GM18951 (cell line): ENCODE measurements around the gene STIMATE.

Experiments used
- POLR2A ChIP-seq: IDR thresholded peaks from 4 replicates; pipeline ENCODE4 v1.6.1; 2011; ENCODE audit warnings: mild to moderate bottlenecking; ENCODE audit not compliant: insufficient read length, insufficient read depth; ENCODE audit errors: extremely low read depth
- in situ Hi-C: fragments of 300-500 bp; cut with MboI; formaldehyde crosslinking; loops from one replicate; pipeline ENCODE4 v1.12.0; 2022; ENCODE audit warnings: low sequenced_read_pairs, mixed read lengths, inconsistent platforms; ENCODE audit not compliant: unreplicated experiment

The STIMATE gene

GRCh38 chr3:52847726-52848125 is 49.6 kb downstream of the STIMATE start:
- TF ChIP-seq POLR2A: no peak
- in situ Hi-C loops: no loop called here

- TF ChIP-seq POLR2A: no peak
- in situ Hi-C loops: no loop called here
Observed at GRCh38 chr3:52847241-52847640, 50.1 kb downstream of the STIMATE start.

GRCh38 chr3:52846432-52846965 is 50.8 kb downstream of the STIMATE start:
- in situ Hi-C loops: no loop called here
- TF ChIP-seq POLR2A: no peak

- no peak for TF ChIP-seq POLR2A
- in situ Hi-C loops: no loop called here
Observed at GRCh38 chr3:52845691-52846431, 51.5 kb downstream of the STIMATE start.

- in situ Hi-C loops: no loop called here
- no peak for TF ChIP-seq POLR2A
Observed at GRCh38 chr3:52845157-52845556, 52.2 kb downstream of the STIMATE start.

- no peak for TF ChIP-seq POLR2A
- in situ Hi-C loops: no loop called here
Observed at GRCh38 chr3:52844290-52844975, 52.9 kb downstream of the STIMATE start.

GRCh38 chr3:52843881-52844280 is 53.5 kb downstream of the STIMATE start:
- in situ Hi-C loops: no loop called here
- TF ChIP-seq POLR2A: no peak

- no peak for TF ChIP-seq POLR2A
- in situ Hi-C loops: no loop called here
Observed at GRCh38 chr3:52843108-52843865, 54.1 kb downstream of the STIMATE start.

- in situ Hi-C loops: no loop called here
- TF ChIP-seq POLR2A: no peak
Observed at GRCh38 chr3:52842424-52842823, 54.9 kb downstream of the STIMATE start.

GRCh38 chr3:52841981-52842340 is 55.4 kb downstream of the STIMATE start:
- no peak for TF ChIP-seq POLR2A
- in situ Hi-C loops: no loop called here

GRCh38 chr3:52841211-52841980 is 56.0 kb downstream of the STIMATE start:
- TF ChIP-seq POLR2A: no peak
- in situ Hi-C loops: no loop called here

GRCh38 chr3:52839892-52840545 is 57.3 kb downstream of the STIMATE start:
- in situ Hi-C loops: no loop called here

GRCh38 chr3:52839268-52839575 is 58.1 kb downstream of the STIMATE start:
- no peak for TF ChIP-seq POLR2A

More at GRCh38 chr3:52839892-52840545, 57.3 kb downstream of the STIMATE start:
- no peak for TF ChIP-seq POLR2A

More at GRCh38 chr3:52839268-52839575, 58.1 kb downstream of the STIMATE start:
- in situ Hi-C loops: no loop called here
